B cell (primary cell): ENCODE results near the gene ZNF423. TPM values are rescaled to one million over a fixed set of nuclear protein-coding genes. Genes with fewer than 3 reads are reported as not detected.

Experiments
- ATAC-seq: fragments of 200-7000 bp; cut with Tn5 transposase; one replicate; pipeline ENCODE4 v1.10.0; 2021; ENCODE audit warnings: low read depth, mild to moderate bottlenecking, moderate number of reproducible peaks, moderate library complexity
- CTCF ChIA-PET: fragments of 350-600 bp; sonication (Branson Sonifier 250); formaldehyde crosslinking; loops from one replicate; lab custom pipeline; 2021; ENCODE audit warnings: antibody characterized with exemption, inconsistent platforms; lab: Charles Lee
- POLR2A ChIA-PET: fragments of 350-600 bp; sonication (Branson Sonifier 250); formaldehyde crosslinking; loops from one replicate; lab custom pipeline; 2021; ENCODE audit warnings: antibody characterized with exemption; lab: Charles Lee
- DNase-seq: peaks from one replicate; pipeline ENCODE4 v3.0.0; 2013
- H2AFZ ChIP-seq: 2 replicates; pipeline ENCODE4 v1.6.1; 2012; ENCODE audit warnings: mild to moderate bottlenecking, low read depth, low read length; ENCODE audit not compliant: insufficient read depth, poor library complexity, severe bottlenecking
- H3K27ac ChIP-seq, 2 donors: 1 replicate in 1 of 2; 2 replicates in 1 of 2; pipeline ENCODE4 v1.5.1; 2012 to 2013; ENCODE audit warnings: low read length in 2 of 2, mild to moderate bottlenecking in 2 of 2, moderate library complexity in 1 of 2
- H3K27me3 ChIP-seq, 4 experiments: fragments of 200-600 bp in 1 of 4; sonication (generic) in 1 of 4; replicated peaks in 1 of 4; 1 replicate in 2 of 4; 2 replicates in 2 of 4; pipeline versions ENCODE4 v1.6.1 to v1.7.0; 2013 to 2016; ENCODE audit warnings: low read length in 3 of 4, mild to moderate bottlenecking in 2 of 4, mixed read lengths in 1 of 4, moderate library complexity in 1 of 4; ENCODE audit not compliant: insufficient read depth in 4 of 4, control insufficient read depth in 3 of 4; ENCODE audit errors: control extremely low read depth in 1 of 4
- H3K36me3 ChIP-seq, 2 experiments: replicated peaks in 1 of 2; 1 replicate in 1 of 2; 2 replicates in 1 of 2; pipeline versions ENCODE4 v1.6.1 to v1.7.1; 2013; ENCODE audit warnings: low read length in 1 of 2; ENCODE audit not compliant: insufficient read depth in 2 of 2, control insufficient read depth in 1 of 2; ENCODE audit errors: control extremely low read depth in 1 of 2, extremely low read depth in 1 of 2
- H3K4me1 ChIP-seq, 2 donors: fragments of 200-600 bp in 1 of 2; sonication (generic) in 1 of 2; 1 replicate in 1 of 2; 2 replicates in 1 of 2; pipeline versions ENCODE4 v1.5.1 to v1.6.1; 2013 to 2017; ENCODE audit warnings: low read length in 2 of 2; ENCODE audit not compliant: control insufficient read depth in 2 of 2, insufficient read depth in 2 of 2
- H3K4me2 ChIP-seq: replicated peaks from 2 replicates; pipeline ENCODE3; 2012; ENCODE audit warnings: mild to moderate bottlenecking, low read depth, low read length; ENCODE audit not compliant: poor library complexity, severe bottlenecking
- H3K4me3 ChIP-seq, 5 experiments: fragments of 200-600 bp in 1 of 5; sonication (generic) in 1 of 5; 1 replicate in 3 of 5; 2 replicates in 2 of 5; pipeline versions ENCODE4 v1.5.1 to v1.7.0; 2011 to 2016; ENCODE audit warnings: low read length in 4 of 5, mild to moderate bottlenecking in 4 of 5, low read depth in 2 of 5, control low read depth in 1 of 5, moderate library complexity in 1 of 5; ENCODE audit not compliant: insufficient read depth in 1 of 5; ENCODE audit errors: control extremely low read depth in 1 of 5, extremely low read depth in 1 of 5
- H3K79me2 ChIP-seq: fragments of 200-600 bp; sonication (generic); one replicate; pipeline ENCODE4 v1.6.0; 2016; ENCODE audit warnings: low read length; ENCODE audit not compliant: control insufficient read depth, insufficient read depth
- H3K9ac ChIP-seq: fragments of 200-600 bp; sonication (generic); 2 replicates; pipeline ENCODE4 v1.6.1; 2017; ENCODE audit warnings: mild to moderate bottlenecking, low read length, moderate library complexity
- H3K9me3 ChIP-seq, 3 donors: one replicate each; pipeline versions ENCODE4 v1.6.1 to v1.7.1; 2013; ENCODE audit warnings: low read length in 2 of 3; ENCODE audit not compliant: control insufficient read depth in 2 of 3, insufficient read depth in 1 of 3; ENCODE audit errors: control extremely low read depth in 1 of 3
- H4K20me1 ChIP-seq: 2 replicates; pipeline ENCODE4 v1.6.0; 2012; ENCODE audit warnings: mild to moderate bottlenecking, low read length; ENCODE audit not compliant: insufficient read depth, control insufficient read depth, poor library complexity, severe bottlenecking
- H3K27ac Mint-ChIP-seq: one replicate; pipeline ENCODE4 v1.8.0; 2021; ENCODE audit warnings: mixed read lengths
- H3K27me3 Mint-ChIP-seq: one replicate; pipeline ENCODE4 v1.8.0; 2021; ENCODE audit warnings: mixed read lengths
- H3K4me1 Mint-ChIP-seq: one replicate; pipeline ENCODE4 v1.8.0; 2021; ENCODE audit warnings: mixed read lengths
- H3K4me3 Mint-ChIP-seq: one replicate; pipeline ENCODE4 v1.8.0; 2021; ENCODE audit warnings: mixed read lengths
- H3K9me3 Mint-ChIP-seq: one replicate; pipeline ENCODE4 v1.8.0; 2022; ENCODE audit warnings: mixed read lengths; ENCODE audit not compliant: insufficient read depth
- CTCF ChIP-seq: fragments of 200-600 bp; IDR thresholded peaks from one replicate; pipeline ENCODE4 v1.8.0; 2022; ENCODE audit warnings: antibody characterized with exemption, mild to moderate bottlenecking
- EZH2 ChIP-seq: IDR thresholded peaks from 2 replicates; pipeline ENCODE4 v1.6.1; 2012; ENCODE audit warnings: borderline replicate concordance, low read depth, mild to moderate bottlenecking, moderate library complexity, low read length; ENCODE audit not compliant: insufficient read depth, poor library complexity, severe bottlenecking
- WGBS: methylation state at CpG from one replicate; pipeline ENCODE4 v1.1.5; 2013; ENCODE audit warnings: missing lambda C conversion rate; ENCODE audit not compliant: insufficient coverage; 5-methylcytosine and 5-hydroxymethylcytosine counted together
- intact Hi-C: fragments of 100-400 bp; cut with micrococcal nuclease; formaldehyde crosslinking; loops from one replicate; pipeline ENCODE4 v1.10.0; 2022
- polyA plus RNA-seq: library from polyadenylated mRNA; depleted of rRNA; stranded (reverse); fragments of >200 nt; gene quantifications from 2 replicates; pipeline ENCODE4 v1.2.3, GENCODE V29; 2012
- total RNA-seq, 2 donors: library from RNA; stranded (reverse); fragments of 120-200 nt in 1 of 2; gene quantifications; 1 replicate in 1 of 2; 2 replicates in 1 of 2; pipeline versions ENCODE4 v1.2.3 to v1.2.4, GENCODE V29; 2013 to 2022

Gene ZNF423
- total and polyA plus RNA-seq, 2 donors (not counting 1 experiment from before 2014, with no cell fraction given) = not detected

- intact Hi-C loops = no loop called here
- H3K4me1 Mint-ChIP-seq = peaks cover 2% of the 10 kb centered on the region
- POLR2A ChIA-PET = no interaction called here
- no peak overlapping the region for H3K4me3 Mint-ChIP-seq
- no peak for TF ChIP-seq EZH2
- H3K9ac ChIP-seq = no peak overlapping the region
- H3K27ac Mint-ChIP-seq = no peak overlapping the region
- H3K27ac ChIP-seq = no peak overlapping the region
- H3K9me3 Mint-ChIP-seq = no peaks in the 10 kb centered on the region
- DNase-seq = no peak
- no peaks in the 10 kb centered on the region for H3K4me1 ChIP-seq
- no peak overlapping the region for H3K4me3 ChIP-seq
- no peaks in the 10 kb centered on the region for H3K27me3 ChIP-seq
- peaks cover 14% of the 10 kb centered on the region for H3K27me3 Mint-ChIP-seq
- no peaks in the 10 kb centered on the region for H4K20me1 ChIP-seq
- H3K4me2 ChIP-seq = no peak overlapping the region
- 84% methylated on average over 13 of the region's 18 CpGs for WGBS
- ATAC-seq = no peak
- H2AFZ ChIP-seq = no peak overlapping the region
- H3K36me3 ChIP-seq = no peaks in the 10 kb centered on the region
- peaks cover 0 to 3% (median 0%) of the 10 kb centered on the region in 3 donors for H3K9me3 ChIP-seq
- no peaks in the 10 kb centered on the region for H3K79me2 ChIP-seq
- CTCF ChIA-PET = no interaction called here
These were observed 156.7 kb downstream of the ZNF423 start for GRCh38 chr16:49698931-49699840.

- no peaks in the 10 kb centered on the region for H3K4me1 ChIP-seq
- H3K9ac ChIP-seq = no peak overlapping the region
- CTCF ChIA-PET = no interaction called here
- no peak overlapping the region for H3K27ac ChIP-seq
- Mint-ChIP-seq H3K9me3 (no peaks in the 10 kb centered on the region), H3K27ac (no peak overlapping the region), H3K4me3 (no peak overlapping the region), H3K27me3 (peaks cover 14% of the 10 kb centered on the region), H3K4me1 (peaks cover 2% of the 10 kb centered on the region)
- no peak overlapping the region for H2AFZ ChIP-seq
- intact Hi-C loops = no loop called here
- H3K9me3 ChIP-seq = peaks cover 0 to 3% (median 0%) of the 10 kb centered on the region in 3 donors
- no peak overlapping the region for H3K4me2 ChIP-seq
- H3K4me3 ChIP-seq = no peak overlapping the region
- H3K79me2 ChIP-seq = no peaks in the 10 kb centered on the region
- H3K27me3 ChIP-seq = no peaks in the 10 kb centered on the region
- TF ChIP-seq CTCF (no peak), EZH2 (no peak)
- DNase-seq (no peak), ATAC-seq (no peak)
- POLR2A ChIA-PET = no interaction called here
- no peaks in the 10 kb centered on the region for H4K20me1 ChIP-seq
- 50% methylated on average over 18 of the region's 26 CpGs for WGBS
- H3K36me3 ChIP-seq = no peaks in the 10 kb centered on the region
These were observed 157.5 kb downstream of the ZNF423 start for GRCh38 chr16:49698453-49698815.
